Type B pancreatic cell (in vitro differentiated cells): ENCODE measurements around the gene CAMTA1. TPM values are rescaled to one million over a fixed set of nuclear protein-coding genes. Genes with fewer than 3 reads are reported as not detected.

Experiments used
- DNase-seq: peaks from one replicate; pipeline ENCODE4 v3.0.0; 2021; ENCODE audit warnings: mixed read lengths; ENCODE audit not compliant: unreplicated experiment; ENCODE audit errors: extremely low spot score
- H3K27ac Mint-ChIP-seq: 2 replicates; pipeline ENCODE4 v1.8.0; 2021; ENCODE audit warnings: mild to moderate bottlenecking, mixed read lengths
- H3K27me3 Mint-ChIP-seq: 2 replicates; pipeline ENCODE4 v1.8.0; 2021; ENCODE audit warnings: mixed read lengths
- H3K36me3 Mint-ChIP-seq: 2 replicates; pipeline ENCODE4 v1.8.0; 2021; ENCODE audit warnings: mixed read lengths
- H3K4me1 Mint-ChIP-seq: one replicate; pipeline ENCODE4 v1.8.0; 2021; ENCODE audit warnings: mixed read lengths; ENCODE audit not compliant: unreplicated experiment
- H3K4me3 Mint-ChIP-seq: 2 replicates; pipeline ENCODE4 v1.8.0; 2021; ENCODE audit warnings: mild to moderate bottlenecking, mixed read lengths
- H3K9me3 Mint-ChIP-seq: 2 replicates; pipeline ENCODE4 v1.8.0; 2021; ENCODE audit warnings: mixed read lengths
- total RNA-seq: library from RNA; stranded (reverse); gene quantifications from 2 replicates; pipeline ENCODE4 v1.2.1, GENCODE V29; 2021; ENCODE audit warnings: low replicate concordance
- TF ChIP-seq, protein P1 (sequence below): fragments of 200-600 bp; sonication (generic); conservative IDR thresholded peaks from 2 replicates; pipeline ENCODE4 v1.5.0; 2021; ENCODE audit warnings: antibody characterized with exemption, mild to moderate bottlenecking

The CAMTA1 gene
- total RNA-seq, 1 donor from 2014 or later, result 82.5 TPM

DNA sequence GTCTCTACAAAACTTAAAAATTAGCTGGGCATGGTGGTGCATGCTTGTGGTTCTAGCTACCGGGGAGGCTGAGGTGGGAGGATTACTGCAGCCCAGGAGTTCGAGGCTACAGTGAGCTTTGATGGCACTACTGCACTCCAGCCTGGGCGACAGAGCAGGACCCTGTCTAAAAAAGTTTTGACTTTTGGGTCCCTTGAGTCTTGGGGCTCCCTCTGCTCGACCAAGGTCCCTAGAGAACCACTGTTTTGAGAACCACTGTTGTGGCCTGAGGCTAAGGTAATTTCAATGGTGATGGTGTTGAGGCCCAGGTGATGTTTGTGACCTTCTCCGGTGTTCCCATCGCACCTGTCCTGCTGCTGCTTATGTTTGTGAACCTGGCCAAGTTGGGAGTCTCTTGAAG lies 3.1 kb upstream of the CAMTA1 start:
- peak; percentile 36 for DNase-seq
- Mint-ChIP-seq H3K36me3 (peaks cover under 1% of the 10 kb centered on the region), H3K27ac (no peak overlapping the region), H3K9me3 (no peaks in the 10 kb centered on the region), H3K4me1 (peaks cover 18% of the 10 kb centered on the region), H3K4me3 (no peak overlapping the region), H3K27me3 (no peaks in the 10 kb centered on the region)
- TF ChIP-seq, protein P1, sequence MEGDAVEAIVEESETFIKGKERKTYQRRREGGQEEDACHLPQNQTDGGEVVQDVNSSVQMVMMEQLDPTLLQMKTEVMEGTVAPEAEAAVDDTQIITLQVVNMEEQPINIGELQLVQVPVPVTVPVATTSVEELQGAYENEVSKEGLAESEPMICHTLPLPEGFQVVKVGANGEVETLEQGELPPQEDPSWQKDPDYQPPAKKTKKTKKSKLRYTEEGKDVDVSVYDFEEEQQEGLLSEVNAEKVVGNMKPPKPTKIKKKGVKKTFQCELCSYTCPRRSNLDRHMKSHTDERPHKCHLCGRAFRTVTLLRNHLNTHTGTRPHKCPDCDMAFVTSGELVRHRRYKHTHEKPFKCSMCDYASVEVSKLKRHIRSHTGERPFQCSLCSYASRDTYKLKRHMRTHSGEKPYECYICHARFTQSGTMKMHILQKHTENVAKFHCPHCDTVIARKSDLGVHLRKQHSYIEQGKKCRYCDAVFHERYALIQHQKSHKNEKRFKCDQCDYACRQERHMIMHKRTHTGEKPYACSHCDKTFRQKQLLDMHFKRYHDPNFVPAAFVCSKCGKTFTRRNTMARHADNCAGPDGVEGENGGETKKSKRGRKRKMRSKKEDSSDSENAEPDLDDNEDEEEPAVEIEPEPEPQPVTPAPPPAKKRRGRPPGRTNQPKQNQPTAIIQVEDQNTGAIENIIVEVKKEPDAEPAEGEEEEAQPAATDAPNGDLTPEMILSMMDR, result no peak

DNA sequence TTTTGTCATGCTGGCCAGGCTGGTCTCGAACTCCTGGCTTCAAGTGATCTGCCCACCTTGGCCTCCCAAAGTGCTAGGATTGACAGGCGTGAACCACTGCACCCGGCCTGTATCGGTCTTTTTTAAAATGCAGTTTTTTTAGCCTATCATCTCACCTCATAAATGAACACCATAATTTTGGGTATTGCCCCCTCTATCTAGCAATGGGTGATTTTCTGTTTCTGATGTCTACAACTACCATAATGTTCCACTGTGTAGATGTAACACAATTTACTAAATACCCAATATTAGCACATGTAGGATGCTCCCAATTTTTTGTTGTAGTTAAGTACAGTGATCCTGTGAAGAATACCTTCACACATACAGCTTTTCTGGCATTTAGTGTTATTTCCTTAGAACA lies 2.0 kb upstream of the CAMTA1 start:
- H3K4me1 Mint-ChIP-seq, result peaks cover 27% of the 10 kb centered on the region
- no peaks in the 10 kb centered on the region for H3K9me3 Mint-ChIP-seq
- H3K4me3 Mint-ChIP-seq, result peak overlapping the region; percentile 91
- no peaks in the 10 kb centered on the region for H3K27me3 Mint-ChIP-seq
- no peak for DNase-seq
- TF ChIP-seq, protein P1, result no peak
- H3K27ac Mint-ChIP-seq, result peak overlapping the region; percentile 98
- peaks cover 6% of the 10 kb centered on the region for H3K36me3 Mint-ChIP-seq

DNA sequence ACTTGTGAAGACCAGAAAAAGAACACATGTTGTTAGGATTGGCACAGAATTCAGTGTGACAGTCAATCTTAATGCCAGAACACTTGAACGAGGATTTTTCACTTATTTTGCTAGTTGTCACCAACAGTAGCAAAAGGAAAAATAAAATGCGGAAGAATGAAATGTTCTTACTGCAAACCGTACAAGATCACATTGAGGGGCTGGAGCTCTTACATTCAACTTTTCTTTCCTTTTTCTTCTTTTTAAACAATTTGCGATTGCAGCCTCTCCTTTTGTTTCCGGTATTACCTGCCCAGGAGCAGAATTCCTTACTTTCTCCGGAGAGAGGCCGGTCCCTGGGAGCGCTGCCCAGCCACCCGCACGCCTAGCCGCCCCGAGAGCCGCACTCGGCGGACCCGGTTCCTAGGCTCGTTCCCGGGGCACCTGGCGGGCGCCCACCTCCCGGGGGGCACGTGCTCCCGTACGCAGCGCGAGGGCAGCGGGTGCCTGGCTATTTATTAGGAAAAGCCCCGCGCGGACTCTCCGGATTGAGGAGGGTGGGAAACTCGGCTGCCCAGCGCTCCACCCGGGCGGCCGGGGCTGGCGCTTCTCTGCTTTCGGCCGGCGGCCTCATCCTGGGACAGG lies 1.2 kb upstream of the CAMTA1 start:
- Mint-ChIP-seq H3K4me3 (peak overlapping the region; percentile 91), H3K36me3 (peaks cover 13% of the 10 kb centered on the region), H3K27ac (peak overlapping the region; percentile 98), H3K4me1 (peaks cover 35% of the 10 kb centered on the region), H3K27me3 (no peaks in the 10 kb centered on the region), H3K9me3 (no peaks in the 10 kb centered on the region)
- no peak for DNase-seq
- TF ChIP-seq, protein P1, result no peak

DNA sequence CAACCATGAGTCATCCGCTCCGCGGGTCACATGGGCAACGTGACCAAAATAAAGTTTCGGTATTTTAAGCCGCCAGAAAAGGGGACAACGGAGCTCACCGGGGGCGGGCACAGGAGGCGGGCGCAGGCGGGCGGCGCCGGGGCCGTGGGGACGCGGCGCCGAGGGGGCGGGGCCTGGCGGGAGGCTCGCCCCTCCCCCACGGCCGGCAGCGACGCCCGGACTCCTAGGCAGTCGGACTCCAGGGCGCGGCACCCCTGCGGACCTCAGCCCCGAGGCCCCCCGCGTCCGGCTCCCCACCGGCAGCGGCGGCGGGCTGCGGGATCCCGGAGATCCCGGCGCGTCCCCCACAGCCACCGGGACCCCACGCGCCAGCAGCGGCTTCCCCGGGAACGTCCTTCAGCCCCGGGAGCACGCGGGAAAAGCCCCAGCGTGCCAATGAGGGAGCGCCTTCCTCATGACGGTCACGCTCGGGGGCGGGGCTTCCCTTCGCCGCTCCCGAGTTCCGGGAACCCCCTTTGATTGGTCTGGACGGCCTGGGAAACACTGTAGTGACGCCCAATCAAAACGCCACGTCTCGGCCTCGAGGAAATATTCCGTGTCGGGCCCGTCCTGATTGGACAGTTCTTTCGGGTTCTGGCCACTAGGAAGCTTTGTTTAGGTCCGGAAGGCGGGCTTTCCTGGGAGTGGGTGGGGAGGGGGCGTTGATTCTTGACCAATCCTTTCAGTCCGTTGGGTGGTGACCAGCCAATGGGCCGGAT lies 515 bp upstream of the CAMTA1 start:
- Mint-ChIP-seq H3K4me3 (peak overlapping the region; percentile 96), H3K9me3 (no peaks in the 10 kb centered on the region), H3K4me1 (peaks cover 40% of the 10 kb centered on the region), H3K27me3 (no peaks in the 10 kb centered on the region), H3K27ac (peak overlapping the region; percentile 98), H3K36me3 (peaks cover 14% of the 10 kb centered on the region)
- TF ChIP-seq, protein P1, result no peak
- peak; percentile 100 for DNase-seq

- H3K36me3 Mint-ChIP-seq, result peaks cover 14% of the 10 kb centered on the region
Measured at GRCh38 chr1:6785728-6786505, 663 bp downstream of the CAMTA1 start.

More at GRCh38 chr1:6785728-6786505, 663 bp downstream of the CAMTA1 start:
- Mint-ChIP-seq H3K27me3 (no peaks in the 10 kb centered on the region), H3K4me3 (peak overlapping the region; percentile 95), H3K9me3 (no peaks in the 10 kb centered on the region), H3K27ac (peak overlapping the region; percentile 86), H3K4me1 (peaks cover 46% of the 10 kb centered on the region)
- TF ChIP-seq, protein P1, result peak; percentile 61
- DNase-seq, result peak; percentile 72
